Upper lobe of left lung (tissue), 4 donors: ENCODE results near the gene N4BP2L2.

Experiments used
- EP300 ChIP-seq, 4 donors: sonication (generic); formaldehyde crosslinking; IDR thresholded peaks; one replicate each; pipeline ENCODE4 v1.5.1; 2017; ENCODE audit warnings: antibody characterized with exemption in 4 of 4, control low read depth in 2 of 4
- POLR2A ChIP-seq, 4 donors: fragments of 450-650 bp; IDR thresholded peaks; one replicate each; pipeline ENCODE4 v1.5.1; 2016 to 2017; ENCODE audit warnings: antibody characterized with exemption in 4 of 4, mild to moderate bottlenecking in 2 of 4
- POLR2AphosphoS5 ChIP-seq, 2 donors: sonication (generic); formaldehyde crosslinking; IDR thresholded peaks; one replicate each; pipeline ENCODE4 v1.5.1; 2017; ENCODE audit warnings: antibody characterized with exemption in 2 of 2
- TF ChIP-seq, protein P1 (sequence below), 6 experiments: fragments of 450-650 bp in 4 of 6; fragments of 200-600 bp in 2 of 6; sonication (generic) in 2 of 6; IDR thresholded peaks; one replicate each; pipeline ENCODE4 v1.5.1; 2016 to 2019; ENCODE audit warnings: antibody characterized with exemption in 6 of 6

- TF ChIP-seq POLR2A (IDR thresholded peaks at IDR 0.05) (no peak), POLR2AphosphoS5 (IDR thresholded peaks at IDR 0.05) (no peak), EP300 (IDR thresholded peaks at IDR 0.05) (no peak)
- TF ChIP-seq, protein P1, sequence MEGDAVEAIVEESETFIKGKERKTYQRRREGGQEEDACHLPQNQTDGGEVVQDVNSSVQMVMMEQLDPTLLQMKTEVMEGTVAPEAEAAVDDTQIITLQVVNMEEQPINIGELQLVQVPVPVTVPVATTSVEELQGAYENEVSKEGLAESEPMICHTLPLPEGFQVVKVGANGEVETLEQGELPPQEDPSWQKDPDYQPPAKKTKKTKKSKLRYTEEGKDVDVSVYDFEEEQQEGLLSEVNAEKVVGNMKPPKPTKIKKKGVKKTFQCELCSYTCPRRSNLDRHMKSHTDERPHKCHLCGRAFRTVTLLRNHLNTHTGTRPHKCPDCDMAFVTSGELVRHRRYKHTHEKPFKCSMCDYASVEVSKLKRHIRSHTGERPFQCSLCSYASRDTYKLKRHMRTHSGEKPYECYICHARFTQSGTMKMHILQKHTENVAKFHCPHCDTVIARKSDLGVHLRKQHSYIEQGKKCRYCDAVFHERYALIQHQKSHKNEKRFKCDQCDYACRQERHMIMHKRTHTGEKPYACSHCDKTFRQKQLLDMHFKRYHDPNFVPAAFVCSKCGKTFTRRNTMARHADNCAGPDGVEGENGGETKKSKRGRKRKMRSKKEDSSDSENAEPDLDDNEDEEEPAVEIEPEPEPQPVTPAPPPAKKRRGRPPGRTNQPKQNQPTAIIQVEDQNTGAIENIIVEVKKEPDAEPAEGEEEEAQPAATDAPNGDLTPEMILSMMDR (IDR thresholded peaks at IDR 0.05) = no peak
Observed at GRCh38 chr13:32527151-32527550, 11.4 kb downstream of the N4BP2L2 start.
